RPMI8226 (cell line): Measurements from ENCODE around the gene DHX35.

Source experiments
- DNase-seq: peaks from one replicate; pipeline ENCODE4 v3.0.0-alpha.2; 2015

Gene DHX35, protein sequence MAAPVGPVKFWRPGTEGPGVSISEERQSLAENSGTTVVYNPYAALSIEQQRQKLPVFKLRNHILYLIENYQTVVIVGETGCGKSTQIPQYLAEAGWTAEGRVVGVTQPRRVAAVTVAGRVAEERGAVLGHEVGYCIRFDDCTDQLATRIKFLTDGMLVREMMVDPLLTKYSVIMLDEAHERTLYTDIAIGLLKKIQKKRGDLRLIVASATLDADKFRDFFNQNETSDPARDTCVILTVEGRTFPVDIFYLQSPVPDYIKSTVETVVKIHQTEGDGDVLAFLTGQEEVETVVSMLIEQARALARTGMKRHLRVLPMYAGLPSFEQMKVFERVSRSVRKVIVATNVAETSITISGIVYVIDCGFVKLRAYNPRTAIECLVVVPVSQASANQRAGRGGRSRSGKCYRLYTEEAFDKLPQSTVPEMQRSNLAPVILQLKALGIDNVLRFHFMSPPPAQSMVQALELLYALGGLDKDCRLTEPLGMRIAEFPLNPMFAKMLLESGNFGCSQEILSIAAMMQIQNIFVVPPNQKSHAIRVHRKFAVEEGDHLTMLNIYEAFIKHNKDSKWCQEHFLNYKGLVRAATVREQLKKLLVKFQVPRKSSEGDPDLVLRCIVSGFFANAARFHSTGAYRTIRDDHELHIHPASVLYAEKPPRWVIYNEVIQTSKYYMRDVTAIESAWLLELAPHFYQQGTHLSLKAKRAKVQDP

DNA sequence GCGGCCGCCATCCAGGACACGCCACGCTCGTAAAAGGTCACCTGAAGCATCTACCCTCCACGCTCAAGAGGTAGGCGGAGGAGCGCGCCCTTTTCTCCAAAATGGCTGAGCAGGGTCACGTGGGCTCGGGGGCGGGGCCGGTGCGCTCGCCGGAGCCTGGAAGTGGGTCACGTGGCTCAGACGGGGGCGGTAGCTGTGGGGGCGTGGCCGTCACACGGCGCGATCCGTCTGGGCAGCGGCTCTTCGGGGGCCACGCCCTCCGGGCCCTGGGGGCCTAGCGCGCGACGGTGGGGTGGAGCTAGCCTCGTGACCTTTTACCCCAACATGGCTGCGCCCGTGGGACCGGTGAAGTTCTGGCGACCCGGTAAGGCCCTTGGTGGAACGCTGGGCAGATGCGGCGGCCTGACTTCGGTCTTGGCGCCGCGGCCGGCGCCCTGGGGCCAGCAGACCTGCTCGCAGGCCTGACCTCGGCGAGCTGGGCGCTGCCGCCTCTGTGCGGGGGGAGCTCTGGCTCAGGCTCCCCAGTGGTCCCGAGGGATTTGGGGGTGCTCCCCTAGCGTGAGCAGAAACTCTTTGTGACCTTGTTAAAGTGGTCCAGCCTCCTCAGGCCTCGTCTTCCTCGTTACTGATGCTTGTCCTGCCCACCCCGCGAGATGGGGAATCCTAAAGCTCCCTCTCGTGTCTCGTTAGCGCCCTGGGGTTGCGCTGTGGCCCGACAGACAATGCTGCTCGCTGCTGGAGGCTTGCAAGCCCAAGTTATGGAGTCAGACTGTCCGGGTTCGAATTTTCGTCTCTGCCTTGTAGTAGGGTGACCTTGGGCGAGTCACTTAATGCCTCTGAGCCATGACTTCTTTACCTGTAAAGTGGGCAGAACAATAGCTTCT lies at the start of gene DHX35:
Gene DHX35 (plus strand): TSS at position 301 of the 884 bp plus-strand sequence. CDS start 24 bp downstream, at position 325.
- peak; percentile 99 for DNase-seq

DNA sequence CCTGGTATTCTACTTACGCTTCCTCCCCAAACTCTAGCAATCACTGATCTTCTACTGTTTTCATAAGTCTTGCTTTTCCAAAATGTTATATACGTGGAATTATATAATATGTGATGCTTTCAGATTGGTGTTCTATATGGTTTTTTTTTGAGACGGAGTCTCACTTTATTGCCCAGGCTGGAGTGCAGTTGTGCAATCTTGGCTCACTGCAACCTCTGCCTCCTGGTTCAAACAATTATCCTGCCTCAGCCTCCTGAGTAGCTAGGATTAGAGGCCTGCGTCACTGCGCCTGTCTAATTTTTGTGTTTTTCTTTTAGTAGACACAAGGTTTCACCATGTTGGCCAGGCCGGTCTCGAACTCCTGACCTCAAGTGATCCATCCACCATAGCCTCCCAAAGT lies 46.8 kb upstream of the DHX35 start:
- no peak for DNase-seq

DNA sequence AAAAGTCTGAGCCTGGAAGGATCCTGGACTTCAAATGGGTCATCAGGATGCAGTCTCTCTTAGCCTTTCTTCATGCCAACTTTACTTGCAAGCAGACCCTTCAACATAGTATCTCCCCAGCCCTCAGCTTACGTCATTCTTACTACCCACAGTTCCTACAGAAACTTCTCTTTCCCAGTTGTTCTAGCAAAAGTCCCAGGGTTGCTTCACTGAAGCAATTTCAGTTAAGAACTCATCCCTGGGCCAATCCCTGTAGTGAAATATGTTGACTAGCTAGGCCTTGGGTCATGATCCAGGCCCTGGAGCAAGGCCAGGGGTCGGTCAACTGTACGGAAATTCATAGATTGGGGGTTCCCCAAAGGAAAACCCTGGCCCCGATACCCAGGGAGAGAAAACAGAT lies 44.5 kb upstream of the DHX35 start:
- DNase-seq, result no peak

DNA sequence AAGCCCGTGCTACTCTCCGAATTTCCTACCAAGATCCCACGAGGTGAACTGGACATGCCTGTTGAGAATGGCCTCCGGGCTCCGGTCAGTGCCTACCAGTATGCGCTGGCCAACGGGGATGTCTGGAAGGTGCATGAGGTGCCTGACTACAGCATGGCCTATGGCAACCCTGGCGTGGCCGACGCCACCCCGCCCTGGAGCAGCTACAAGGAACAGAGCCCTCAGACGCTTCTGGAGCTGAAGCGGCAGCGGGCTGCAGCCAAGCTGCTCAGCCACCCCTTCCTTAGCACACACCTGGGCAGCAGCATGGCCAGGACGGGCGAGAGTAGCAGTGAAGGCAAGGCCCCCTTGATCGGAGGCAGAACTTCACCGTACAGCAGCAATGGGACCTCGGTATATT lies 44.0 kb upstream of the DHX35 start:
- DNase-seq, result no peak

DNA sequence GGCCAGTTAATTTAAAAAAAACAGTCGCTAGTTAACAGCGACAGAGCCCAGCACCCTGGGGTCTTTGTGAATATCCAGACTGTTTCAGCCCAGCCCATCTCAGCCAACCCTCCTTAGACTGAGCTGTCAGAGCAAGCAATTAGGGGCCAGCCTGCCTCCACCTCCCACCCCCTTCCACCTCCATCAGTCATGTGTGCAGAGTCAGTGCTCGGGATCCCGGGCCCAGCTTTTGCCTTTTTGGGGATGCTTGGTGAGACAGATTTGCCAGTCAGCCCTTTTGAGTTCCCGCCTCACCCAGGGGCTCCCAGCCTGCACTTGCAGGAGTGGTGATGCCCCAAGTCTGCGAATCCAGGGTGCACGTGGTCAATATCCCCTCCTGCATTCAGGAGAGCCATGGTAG lies 42.5 kb upstream of the DHX35 start:
- no peak for DNase-seq

DNA sequence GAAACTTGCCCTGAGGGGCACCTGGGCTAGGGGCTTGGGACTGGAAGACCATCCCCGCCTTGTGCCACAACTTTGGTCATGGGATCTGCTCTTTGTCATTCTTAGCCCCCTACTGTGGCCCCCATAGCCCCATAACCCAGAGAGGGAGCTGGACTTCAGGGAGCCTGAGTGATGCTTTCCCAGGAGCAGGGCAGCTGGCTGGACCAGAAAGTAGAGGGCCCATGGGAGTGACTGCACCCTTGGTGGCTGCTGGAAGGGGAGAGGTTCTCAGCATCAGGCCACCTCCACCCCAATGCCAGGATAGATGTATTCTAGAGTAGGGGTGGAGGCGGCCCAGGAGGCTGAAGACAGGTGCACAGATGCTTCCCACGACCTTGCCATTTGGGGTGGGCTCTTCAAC lies 41.7 kb upstream of the DHX35 start:
- no peak for DNase-seq

DNA sequence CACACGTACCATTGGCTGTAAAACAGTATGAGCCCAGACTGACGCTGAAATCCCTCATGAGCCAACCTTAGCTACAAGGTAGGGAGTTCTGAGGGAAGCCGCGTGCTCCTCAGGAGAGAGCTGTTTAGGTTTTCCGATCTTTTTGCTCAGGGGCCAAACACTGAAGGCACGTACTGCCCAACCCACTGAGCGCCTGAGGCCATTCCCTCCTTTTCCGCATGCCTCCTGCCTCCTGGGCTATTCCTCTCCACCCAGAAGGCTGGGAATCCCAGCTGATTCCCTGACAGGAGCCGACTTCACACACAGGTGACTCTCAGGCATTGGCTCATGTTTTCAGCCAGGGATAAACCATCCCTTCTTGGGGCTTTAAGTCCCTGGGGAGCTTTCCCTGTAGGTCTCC lies 41.3 kb upstream of the DHX35 start:
- DNase-seq, result no peak

DNA sequence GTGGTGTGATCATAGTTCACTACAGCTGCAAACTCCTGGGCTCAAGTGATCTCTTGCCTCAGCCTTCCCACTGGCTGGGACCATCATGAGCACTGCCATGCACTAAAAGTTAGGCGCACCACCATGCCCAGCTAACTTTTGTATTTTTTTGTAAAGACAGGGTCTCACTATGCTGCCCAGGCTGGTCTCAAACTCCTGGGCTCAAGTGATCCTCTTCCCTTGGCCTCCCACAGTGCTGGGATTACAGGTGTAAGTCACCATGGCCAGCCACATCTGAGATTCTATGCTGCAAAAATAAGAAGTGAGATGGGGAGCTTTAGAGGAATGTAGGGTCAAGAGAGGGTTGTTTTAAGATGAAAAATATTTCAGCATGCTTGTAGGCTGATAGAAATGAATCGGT lies 37.4 kb upstream of the DHX35 start:
- DNase-seq, result no peak

DNA sequence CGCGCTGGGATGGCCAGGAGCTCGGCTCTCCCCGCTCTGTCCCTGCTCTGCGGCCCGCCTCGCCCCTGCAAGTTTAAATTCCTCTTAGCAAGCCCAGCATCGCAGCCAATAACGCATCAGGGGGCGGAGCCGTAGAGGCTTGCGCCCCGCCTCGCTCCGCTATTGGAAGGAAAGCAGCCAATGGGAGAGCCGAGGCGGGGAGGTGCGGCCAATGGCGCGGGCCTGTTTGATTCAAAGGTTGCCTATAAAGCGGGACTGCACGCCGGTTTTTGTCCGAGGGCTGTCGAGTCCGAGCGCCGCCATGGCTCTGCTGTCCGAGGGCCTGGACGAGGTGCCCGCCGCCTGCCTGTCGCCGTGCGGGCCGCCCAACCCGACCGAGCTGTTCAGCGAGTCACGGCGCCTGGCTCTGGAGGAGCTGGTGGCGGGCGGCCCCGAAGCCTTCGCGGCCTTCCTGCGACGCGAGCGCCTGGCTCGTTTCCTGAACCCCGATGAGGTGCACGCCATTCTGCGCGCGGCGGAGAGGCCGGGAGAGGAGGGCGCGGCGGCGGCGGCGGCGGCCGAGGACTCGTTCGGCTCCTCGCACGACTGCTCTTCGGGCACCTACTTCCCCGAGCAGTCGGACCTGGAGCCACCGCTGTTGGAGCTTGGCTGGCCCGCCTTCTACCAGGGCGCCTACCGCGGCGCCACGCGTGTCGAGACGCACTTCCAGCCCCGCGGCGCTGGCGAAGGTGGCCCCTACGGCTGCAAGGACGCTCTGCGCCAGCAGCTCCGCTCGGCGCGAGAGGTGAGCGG lies 35.8 kb upstream of the DHX35 start, which contains the start of gene FAM83D:
Gene FAM83D (plus strand): TSS at position 276 of the 792 bp plus-strand sequence. CDS start 26 bp downstream, at position 302.
- DNase-seq, result peak; percentile 99

DNA sequence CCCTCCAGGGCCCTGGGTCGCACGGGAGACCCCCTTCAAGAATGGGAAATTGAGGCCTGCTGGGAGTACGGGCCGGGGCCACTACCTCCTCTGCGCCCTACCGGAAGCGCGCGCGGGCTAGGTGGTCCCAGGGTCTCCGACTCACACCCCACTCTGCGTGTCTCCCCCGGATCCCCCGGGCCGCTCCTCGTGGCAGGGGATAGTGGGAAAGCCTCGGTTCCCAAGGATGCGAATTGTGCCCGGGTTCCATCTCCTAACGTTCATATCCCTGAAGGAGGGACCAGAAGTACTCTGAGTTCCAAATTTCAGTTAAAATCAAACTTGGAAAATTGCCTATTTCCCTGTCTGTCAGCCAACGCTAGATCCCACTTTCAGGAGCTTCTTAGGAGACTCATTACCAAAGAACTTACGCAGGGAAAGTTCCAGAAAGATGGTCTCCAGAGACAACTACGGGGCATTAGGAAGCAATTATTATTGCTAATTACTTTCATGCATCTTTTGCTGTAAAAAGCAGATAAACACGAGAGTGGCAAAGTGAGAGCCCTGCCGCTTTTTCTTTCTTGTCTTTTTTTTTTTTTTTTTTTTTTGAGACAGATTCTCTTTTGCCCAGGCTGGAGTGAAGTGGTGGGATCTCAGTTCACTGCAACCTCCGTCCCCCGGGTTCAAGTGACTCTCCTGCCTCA lies 35.1 kb upstream of the DHX35 start:
- no peak for DNase-seq

DNA sequence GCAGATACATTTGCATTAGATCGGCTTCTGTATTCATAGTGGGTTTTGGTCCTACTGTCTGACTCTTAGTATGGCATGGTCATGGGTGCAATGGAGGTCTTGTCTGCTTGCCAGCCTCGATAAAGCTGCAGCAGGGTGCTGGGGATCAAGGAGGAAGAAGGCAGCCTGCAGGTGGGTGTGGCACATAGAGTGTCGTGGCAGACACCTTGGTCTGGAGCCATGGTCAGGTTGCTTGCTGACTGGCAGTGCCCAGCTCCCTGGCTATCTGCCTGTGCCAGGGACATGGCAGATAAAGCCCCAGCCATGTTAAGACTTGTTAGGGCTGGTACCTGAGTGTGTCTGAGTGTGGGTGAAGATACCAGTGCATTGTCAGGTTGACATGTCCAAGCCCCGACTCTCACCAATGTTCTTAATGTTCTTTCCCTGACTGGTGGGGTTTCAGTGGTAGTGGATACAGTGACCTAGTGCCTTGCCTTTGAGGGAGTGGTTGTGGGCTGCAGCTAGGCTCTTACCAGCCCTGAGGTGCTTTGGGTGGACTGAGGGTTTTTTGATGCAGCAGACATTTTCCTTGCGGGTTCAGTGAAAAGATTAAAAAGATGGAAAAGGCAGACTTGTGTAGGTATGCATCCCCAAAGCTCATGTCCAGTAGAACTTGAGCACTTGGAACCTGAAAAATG lies 34.1 kb upstream of the DHX35 start:
- DNase-seq, result peak; percentile 53

DNA sequence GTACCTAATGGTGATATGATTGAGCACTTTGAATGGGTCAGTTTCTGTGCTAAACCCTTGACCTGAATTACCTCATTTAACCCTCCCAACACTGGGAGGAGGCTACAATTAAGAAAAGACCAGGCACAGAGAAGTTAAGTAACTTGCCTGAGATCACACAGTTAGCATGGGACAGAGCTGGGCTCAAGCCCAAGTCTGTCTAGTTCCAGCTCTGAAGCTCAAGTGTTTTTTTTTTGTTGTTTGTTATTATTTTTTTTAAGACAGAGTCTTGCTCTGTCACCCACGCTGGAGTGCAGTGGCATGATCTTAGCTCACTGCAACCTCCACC lies 31.9 kb upstream of the DHX35 start:
- DNase-seq, result no peak

DNA sequence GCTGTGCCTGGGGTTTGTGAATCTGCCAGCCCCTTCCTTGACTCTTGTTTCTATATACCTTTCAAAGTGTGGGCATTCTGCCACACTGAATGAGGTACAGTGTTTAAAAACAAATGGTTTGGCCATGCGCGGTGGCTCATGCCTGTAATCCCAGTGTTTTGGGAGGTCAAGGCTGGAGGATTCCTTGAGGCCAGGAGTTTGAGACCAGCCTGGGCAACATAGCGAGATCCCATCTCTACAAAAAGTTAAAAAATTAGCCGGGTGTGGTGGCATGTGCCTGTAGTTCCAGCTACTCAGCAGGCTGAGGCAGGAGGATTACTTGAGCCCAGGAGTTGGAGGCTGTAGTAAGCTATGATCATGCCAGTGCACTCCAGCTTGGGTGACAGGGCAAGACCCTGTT lies 30.2 kb upstream of the DHX35 start:
- no peak for DNase-seq

DNA sequence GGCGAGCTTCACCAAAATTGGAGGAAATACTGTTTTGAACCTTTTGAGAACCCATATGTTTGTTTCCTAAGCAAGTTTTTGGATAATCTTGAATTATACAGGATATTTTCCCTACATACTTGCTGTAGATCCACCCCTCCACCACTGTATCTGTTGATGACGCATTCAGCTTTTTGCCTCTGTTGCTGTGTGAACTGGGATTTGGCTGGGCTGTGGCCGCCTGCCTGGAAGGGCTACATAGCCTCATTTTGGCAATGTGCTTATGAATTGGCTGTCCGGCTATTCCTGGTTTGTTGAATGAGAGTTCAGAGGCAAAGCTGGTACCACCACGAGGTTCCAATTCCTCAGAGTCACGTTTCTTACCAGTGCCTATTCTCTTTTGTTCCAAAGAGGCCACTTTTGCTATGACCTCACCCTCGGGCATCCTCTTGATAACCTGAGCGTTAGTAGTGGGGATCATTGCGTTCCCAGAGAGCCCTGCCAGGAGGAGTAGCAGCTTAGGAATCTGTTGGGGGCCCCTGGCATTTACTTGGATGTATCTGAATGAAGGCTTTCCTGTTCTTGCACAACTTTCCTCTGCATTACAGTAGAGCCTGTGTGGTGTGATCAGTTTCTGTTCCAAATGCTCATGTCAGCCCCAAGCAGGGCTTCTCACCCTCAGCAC lies 29.6 kb upstream of the DHX35 start:
- DNase-seq, result no peak

DNA sequence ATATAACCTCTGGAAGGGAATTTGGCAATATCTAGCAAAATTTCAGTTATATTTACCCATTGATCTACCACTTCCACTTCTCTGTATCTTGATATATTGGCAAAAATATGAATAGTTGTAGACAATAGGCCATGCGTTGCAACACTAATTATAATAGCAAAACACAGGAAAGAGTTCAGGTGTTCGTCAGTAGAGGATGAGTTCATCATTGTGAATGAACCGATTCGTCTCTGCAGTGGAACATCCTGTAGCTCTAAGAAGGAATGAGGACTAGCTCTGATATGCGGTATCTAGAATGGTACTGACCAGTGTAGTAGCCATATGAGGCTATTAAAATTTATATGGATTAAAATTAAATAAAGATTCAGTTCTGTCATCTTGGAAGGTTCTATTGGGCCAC lies 27.6 kb upstream of the DHX35 start:
- no peak for DNase-seq

DNA sequence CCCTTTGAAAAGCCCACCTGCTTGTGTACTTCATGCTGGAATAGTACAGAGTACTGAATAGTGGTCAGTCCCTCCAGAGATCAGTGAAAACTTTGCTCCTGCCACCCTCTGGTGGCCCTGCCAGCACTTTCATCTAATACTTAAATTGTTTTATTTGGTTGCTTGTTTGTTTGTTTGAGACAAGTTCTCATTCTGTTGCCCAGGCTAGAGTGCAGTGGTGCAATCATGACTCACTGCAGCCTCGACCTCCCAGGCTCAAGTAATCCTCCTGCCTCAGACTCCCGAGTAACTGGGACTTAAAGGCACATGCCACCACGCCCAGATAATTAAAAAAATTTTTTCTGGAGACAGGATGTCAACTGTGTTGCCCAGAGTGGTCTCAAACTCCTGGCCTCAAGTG lies 26.9 kb upstream of the DHX35 start:
- no peak for DNase-seq

DNA sequence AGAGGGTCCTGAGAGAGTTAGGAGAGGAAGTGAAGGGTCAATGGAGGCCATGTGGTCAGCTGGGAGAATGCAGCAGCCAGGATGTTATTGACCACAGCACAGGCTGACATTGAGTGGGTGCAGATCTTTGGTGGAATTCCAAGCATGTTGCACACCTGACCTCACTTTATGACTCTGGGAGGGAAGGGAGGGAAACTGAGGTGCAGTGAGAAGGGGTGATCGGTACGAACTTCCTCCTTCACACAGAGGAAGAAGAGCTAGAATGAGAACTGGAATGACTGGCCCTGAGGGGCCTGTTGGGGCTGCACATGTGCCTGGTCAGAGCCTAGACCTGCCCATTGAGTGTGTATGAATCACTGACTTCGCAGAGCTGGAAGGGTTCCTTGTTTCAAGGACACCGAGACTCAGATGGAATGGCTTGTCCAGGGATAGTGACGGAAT lies 26.2 kb upstream of the DHX35 start:
- no peak for DNase-seq

DNA sequence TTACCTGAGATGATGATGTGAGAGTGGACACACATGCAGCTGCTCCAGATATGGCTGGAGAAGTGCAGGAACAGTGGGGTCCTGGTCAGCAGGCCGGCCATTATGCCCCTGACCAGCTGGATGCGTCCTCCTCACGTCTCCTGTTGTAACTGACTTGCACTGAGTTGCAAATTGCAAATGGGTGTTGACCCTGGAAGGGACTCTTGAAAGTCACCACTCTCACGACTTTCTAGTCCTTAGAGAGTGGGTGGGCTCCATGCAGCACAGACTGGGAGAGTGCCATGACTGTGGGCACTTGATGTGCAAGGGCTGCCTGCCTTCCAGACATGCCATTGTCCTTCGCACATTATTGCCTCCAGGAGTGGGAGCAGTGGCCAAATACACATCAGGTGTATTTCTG lies 25.1 kb upstream of the DHX35 start:
- no peak for DNase-seq

DNA sequence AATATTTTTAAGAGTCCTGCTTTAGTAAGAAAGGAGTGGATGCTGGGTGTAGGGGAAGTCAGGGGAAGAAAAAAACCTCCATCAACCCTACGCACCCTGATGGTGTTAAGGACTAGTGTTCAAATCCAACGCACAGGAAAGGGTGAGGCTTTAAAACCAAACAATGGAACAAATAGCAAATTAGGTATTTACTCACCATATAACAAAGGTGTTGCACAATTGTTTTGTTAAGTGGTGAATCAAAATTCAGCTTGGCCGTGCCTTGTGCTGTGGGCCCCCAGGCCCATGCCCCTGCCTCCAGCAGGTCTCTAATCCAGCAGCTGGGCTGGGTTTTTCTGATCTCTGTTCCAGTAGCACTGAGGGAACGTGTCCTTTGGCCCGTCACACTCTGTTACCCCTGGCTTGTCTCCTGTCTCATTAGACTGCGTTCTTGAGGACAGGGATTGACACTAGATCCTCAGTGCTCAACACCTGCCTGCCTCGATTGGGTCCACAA lies 24.1 kb upstream of the DHX35 start:
- no peak for DNase-seq

DNA sequence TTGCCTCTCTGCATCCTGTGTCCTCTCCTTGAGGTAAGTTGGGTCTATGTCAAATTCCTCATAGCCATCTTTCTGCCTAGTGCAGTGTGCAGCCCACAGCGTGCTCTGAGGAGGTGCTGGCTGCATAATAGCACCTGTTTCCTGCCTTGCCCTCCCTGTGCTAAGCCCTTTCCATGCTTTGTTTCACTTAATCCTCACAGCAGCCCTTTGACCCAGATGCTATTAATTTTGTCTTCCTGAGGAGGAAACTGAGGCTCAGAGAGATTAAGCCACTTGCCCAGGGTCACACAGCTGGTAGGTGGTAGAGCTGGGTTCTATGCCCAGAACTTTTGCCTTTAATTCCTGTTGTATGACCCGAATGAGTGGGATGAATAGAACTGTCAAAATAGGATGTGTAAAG lies 22.5 kb upstream of the DHX35 start:
- DNase-seq, result no peak

DNA sequence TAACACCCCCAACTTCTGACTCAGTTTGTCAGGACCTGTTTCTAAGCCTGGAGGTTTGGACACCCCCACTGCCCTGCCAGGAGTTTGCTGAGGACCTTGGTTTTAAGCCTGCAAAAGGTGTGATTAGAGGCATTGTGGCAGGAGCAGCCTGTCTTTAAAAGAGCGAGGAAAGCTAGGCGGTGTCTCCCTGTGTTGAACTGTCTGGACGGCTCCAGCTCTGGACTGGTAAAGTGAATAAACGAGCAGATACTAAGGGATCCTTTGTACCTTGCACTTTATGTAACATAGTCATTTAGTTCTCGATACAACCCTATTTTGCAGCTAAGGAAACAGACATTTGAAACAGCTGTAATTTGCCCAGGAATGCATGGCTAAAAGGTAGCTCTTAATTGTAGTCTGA lies 21.5 kb upstream of the DHX35 start:
- DNase-seq, result no peak
